C4-2B (cell line): ENCODE results near the gene ANKUB1.

Source experiments
- ZFX ChIP-seq: fragments of 450-650 bp; IDR thresholded peaks from 2 replicates; pipeline ENCODE4 v1.6.1; 2017
- TF ChIP-seq, protein P1 (sequence below): fragments of 450-650 bp; conservative IDR thresholded peaks from 2 replicates; pipeline ENCODE4 v1.5.1; 2017; ENCODE audit warnings: mild to moderate bottlenecking

DNA sequence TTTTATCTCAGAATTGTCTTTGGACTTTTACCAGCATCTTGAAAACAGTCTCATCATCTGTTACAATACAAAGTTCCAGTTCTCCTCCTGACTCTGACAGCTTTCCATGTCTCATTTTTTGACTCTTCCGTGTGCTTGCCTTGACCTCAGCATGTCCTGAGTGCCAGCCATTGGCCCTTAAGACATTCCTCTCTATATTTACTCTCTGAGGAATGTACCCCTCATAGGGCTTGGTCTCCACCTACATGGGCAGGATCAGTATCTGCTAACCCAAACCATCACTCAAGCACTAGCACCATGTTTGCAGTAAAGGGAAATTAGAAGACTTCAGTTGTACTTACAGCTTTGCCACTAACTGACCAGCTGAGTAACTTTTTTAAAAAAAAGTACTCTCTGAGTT is 16.2 kb downstream of the ANKUB1 start:
- TF ChIP-seq, protein P1, sequence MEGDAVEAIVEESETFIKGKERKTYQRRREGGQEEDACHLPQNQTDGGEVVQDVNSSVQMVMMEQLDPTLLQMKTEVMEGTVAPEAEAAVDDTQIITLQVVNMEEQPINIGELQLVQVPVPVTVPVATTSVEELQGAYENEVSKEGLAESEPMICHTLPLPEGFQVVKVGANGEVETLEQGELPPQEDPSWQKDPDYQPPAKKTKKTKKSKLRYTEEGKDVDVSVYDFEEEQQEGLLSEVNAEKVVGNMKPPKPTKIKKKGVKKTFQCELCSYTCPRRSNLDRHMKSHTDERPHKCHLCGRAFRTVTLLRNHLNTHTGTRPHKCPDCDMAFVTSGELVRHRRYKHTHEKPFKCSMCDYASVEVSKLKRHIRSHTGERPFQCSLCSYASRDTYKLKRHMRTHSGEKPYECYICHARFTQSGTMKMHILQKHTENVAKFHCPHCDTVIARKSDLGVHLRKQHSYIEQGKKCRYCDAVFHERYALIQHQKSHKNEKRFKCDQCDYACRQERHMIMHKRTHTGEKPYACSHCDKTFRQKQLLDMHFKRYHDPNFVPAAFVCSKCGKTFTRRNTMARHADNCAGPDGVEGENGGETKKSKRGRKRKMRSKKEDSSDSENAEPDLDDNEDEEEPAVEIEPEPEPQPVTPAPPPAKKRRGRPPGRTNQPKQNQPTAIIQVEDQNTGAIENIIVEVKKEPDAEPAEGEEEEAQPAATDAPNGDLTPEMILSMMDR = no peak
- no peak for TF ChIP-seq ZFX
